LNCAP (cell line): Measurements from ENCODE around the gene PSME1.

ENCODE experiments used
- CTCF ChIP-seq: fragments of 450-650 bp; IDR thresholded peaks from 2 replicates; pipeline ENCODE4 v1.5.1; 2017; ENCODE audit warnings: mild to moderate bottlenecking

The PSME1 gene

GRCh38 chr14:24141097-24141880 lies 5.3 kb downstream of the PSME1 start, which contains the start of gene EMC9:
EMC9 (minus strand) TSS chr14:24141591; CDS start chr14:24141304, 287 bp downstream.
- TF ChIP-seq CTCF = no peak

- no peak for TF ChIP-seq CTCF
Observed at GRCh38 chr14:24143511-24143910, 7.5 kb downstream of the PSME1 start.

- TF ChIP-seq CTCF = no peak
Observed at GRCh38 chr14:24144451-24144850, 8.5 kb downstream of the PSME1 start.

GRCh38 chr14:24145219-24145618 lies 9.2 kb downstream of the PSME1 start:
- TF ChIP-seq CTCF = no peak

GRCh38 chr14:24145690-24146452 lies 9.9 kb downstream of the PSME1 start:
- TF ChIP-seq CTCF = no peak

GRCh38 chr14:24146453-24146977 lies 10.5 kb downstream of the PSME1 start, which contains the start of gene PSME2:
PSME2 (minus strand) TSS chr14:24146610; CDS start chr14:24146581, 29 bp downstream.
- TF ChIP-seq CTCF = no peak

- TF ChIP-seq CTCF = no peak
Observed at GRCh38 chr14:24146978-24147760, 11.2 kb downstream of the PSME1 start, which contains the start of gene RNF31. RNF31 (plus strand) TSS chr14:24147498; CDS start chr14:24147699, 201 bp downstream.
